HepG2 (cell line): ENCODE results near the gene FAM216A. TPM values are rescaled to one million over a fixed set of nuclear protein-coding genes. Genes with fewer than 3 reads are reported as not detected.

Experiments
- HIVEP1 ChIP-seq: sonication (generic); formaldehyde crosslinking; IDR thresholded peaks from 2 replicates; pipeline ENCODE4 v1.4.0; 2020; ENCODE audit warnings: mild to moderate bottlenecking, missing genetic modification reagents
- KMT2A ChIP-seq: sonication (generic); formaldehyde crosslinking; IDR thresholded peaks from 2 replicates; pipeline ENCODE4 v1.4.0; 2020; ENCODE audit warnings: missing genetic modification reagents
- MTF1 ChIP-seq: sonication (generic); formaldehyde crosslinking; IDR thresholded peaks from 2 replicates; pipeline ENCODE4 v1.5.0; 2020; ENCODE audit warnings: missing genetic modification reagents
- MXD1 ChIP-seq: sonication (generic); formaldehyde crosslinking; IDR thresholded peaks from 2 replicates; pipeline ENCODE4 v1.4.0; 2020; ENCODE audit warnings: mild to moderate bottlenecking, missing genetic modification reagents
- SOX5 ChIP-seq: IDR thresholded peaks from 2 replicates; pipeline ENCODE4 v1.6.1; 2016; ENCODE audit warnings: borderline replicate concordance
- SOX6 ChIP-seq, 2 experiments: fragments of 450-650 bp in 1 of 2; sonication (generic) in 1 of 2; formaldehyde crosslinking in 1 of 2; IDR thresholded peaks; 2 replicates each; pipeline versions ENCODE4 v1.4.0 to v1.6.1; 2017 to 2020; ENCODE audit warnings: antibody characterized with exemption in 1 of 2, mild to moderate bottlenecking in 1 of 2, missing genetic modification reagents in 1 of 2
- TAF15 ChIP-seq: fragments of 200-400 bp; formaldehyde crosslinking; IDR thresholded peaks from one replicate; pipeline ENCODE4 v1.6.1; 2018; ENCODE audit warnings: mild to moderate bottlenecking, low read depth, low read length; ENCODE audit not compliant: poor library complexity, severe bottlenecking
- YEATS2 ChIP-seq: sonication (generic); formaldehyde crosslinking; IDR thresholded peaks from 2 replicates; pipeline ENCODE4 v1.4.0; 2020; ENCODE audit warnings: missing genetic modification reagents, borderline replicate concordance
- YY1 ChIP-seq: IDR thresholded peaks from 2 replicates; pipeline ENCODE4 v1.6.1; 2011; ENCODE audit warnings: low read length, low read depth, moderate library complexity, mild to moderate bottlenecking; ENCODE audit not compliant: insufficient read depth, insufficient replicate concordance
- ZFYVE20 ChIP-seq: sonication (generic); formaldehyde crosslinking; IDR thresholded peaks from 2 replicates; pipeline ENCODE4 v1.8.0; 2023; ENCODE audit warnings: low read depth, mild to moderate bottlenecking, moderate library complexity, missing genetic modification reagents, borderline replicate concordance
- ZNF496 ChIP-seq: sonication (generic); formaldehyde crosslinking; IDR thresholded peaks from 2 replicates; pipeline ENCODE4 v1.8.1; 2023; ENCODE audit warnings: mild to moderate bottlenecking, moderate library complexity, missing genetic modification reagents; ENCODE audit not compliant: insufficient replicate concordance
- ZNF724P ChIP-seq: sonication (generic); formaldehyde crosslinking; IDR thresholded peaks from 2 replicates; pipeline ENCODE4 v1.8.0; 2022; ENCODE audit warnings: missing genetic modification reagents, borderline replicate concordance
- ZNF883 ChIP-seq: sonication (generic); formaldehyde crosslinking; IDR thresholded peaks from 2 replicates; pipeline ENCODE4 v1.5.1; 2020; ENCODE audit warnings: mild to moderate bottlenecking, missing genetic modification reagents; ENCODE audit errors: not compliant biosample characterization
- polyA plus RNA-seq, 8 experiments: library from polyadenylated mRNA; depleted of rRNA in 3 of 8; stranded (reverse) in 7 of 8; unstranded in 1 of 8; fragments of >200 nt; fragmentation: Illumina TruSeq in 4 of 8; extraction: Trizol in 4 of 8; gene quantifications; 2 replicates each; pipeline versions ENCODE4 v1.2.1 to v1.2.3, GENCODE V29; 2011 to 2016; ENCODE audit warnings: low read depth in 4 of 8, missing spikeins in 1 of 8, mixed read lengths in 1 of 8; ENCODE audit not compliant: insufficient read depth in 1 of 8
- total RNA-seq, 5 experiments: library from RNA; depleted of rRNA; stranded (reverse); fragments of >200 nt; fragmentation: Illumina TruSeq; extraction: Trizol; gene quantifications; 2 replicates each; pipeline ENCODE4 v1.2.3, GENCODE V29; 2016; ENCODE audit warnings: low read depth in 1 of 5
- TF ChIP-seq, protein P1 (sequence below): sonication (generic); formaldehyde crosslinking; IDR thresholded peaks from 2 replicates; pipeline ENCODE4 v1.4.0; 2020; ENCODE audit warnings: low read depth, mild to moderate bottlenecking, missing genetic modification reagents
- TF ChIP-seq, protein P2 (sequence below): sonication (generic); formaldehyde crosslinking; IDR thresholded peaks from 2 replicates; pipeline ENCODE4 v1.4.0; 2020; ENCODE audit warnings: missing genetic modification reagents, borderline replicate concordance
- TF ChIP-seq, protein P3 (sequence below): sonication (generic); formaldehyde crosslinking; IDR thresholded peaks from 2 replicates; pipeline ENCODE4 v1.5.1; 2020; ENCODE audit warnings: mild to moderate bottlenecking, missing genetic modification reagents, moderate library complexity
- TF ChIP-seq, protein P4 (sequence below): sonication (generic); formaldehyde crosslinking; IDR thresholded peaks from 2 replicates; pipeline ENCODE4 v1.8.0; 2022; ENCODE audit warnings: missing genetic modification reagents, mild to moderate bottlenecking, borderline replicate concordance

The FAM216A gene
- total and polyA plus RNA-seq, 2 of the 13 experiments (the other 11 are each of a cell fraction or from before 2014, with no cell fraction given): 20.3 to 31.2 TPM

GRCh38 chr12:110501752-110502738 is 33.4 kb downstream of the FAM216A start, which contains the start of the genes RAD9B and VPS29 (continued):
- peak; percentile 85 for TF ChIP-seq MXD1 (CRISPR knock-in tag)
- TF ChIP-seq, protein P1, sequence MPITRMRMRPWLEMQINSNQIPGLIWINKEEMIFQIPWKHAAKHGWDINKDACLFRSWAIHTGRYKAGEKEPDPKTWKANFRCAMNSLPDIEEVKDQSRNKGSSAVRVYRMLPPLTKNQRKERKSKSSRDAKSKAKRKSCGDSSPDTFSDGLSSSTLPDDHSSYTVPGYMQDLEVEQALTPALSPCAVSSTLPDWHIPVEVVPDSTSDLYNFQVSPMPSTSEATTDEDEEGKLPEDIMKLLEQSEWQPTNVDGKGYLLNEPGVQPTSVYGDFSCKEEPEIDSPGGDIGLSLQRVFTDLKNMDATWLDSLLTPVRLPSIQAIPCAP (CRISPR knock-in tag): peak; percentile 85; the same call in 1 of the 2 replicates
- peak; percentile 53 for TF ChIP-seq SOX5 (CRISPR knock-in tag)
- peak; percentile 99 for TF ChIP-seq ZNF724P (CRISPR knock-in tag)
- no peak for TF ChIP-seq ZNF496 (CRISPR knock-in tag)
- TF ChIP-seq ZFYVE20: peak; percentile 81; the same call in 1 of the 2 replicates
- TF ChIP-seq, protein P2, sequence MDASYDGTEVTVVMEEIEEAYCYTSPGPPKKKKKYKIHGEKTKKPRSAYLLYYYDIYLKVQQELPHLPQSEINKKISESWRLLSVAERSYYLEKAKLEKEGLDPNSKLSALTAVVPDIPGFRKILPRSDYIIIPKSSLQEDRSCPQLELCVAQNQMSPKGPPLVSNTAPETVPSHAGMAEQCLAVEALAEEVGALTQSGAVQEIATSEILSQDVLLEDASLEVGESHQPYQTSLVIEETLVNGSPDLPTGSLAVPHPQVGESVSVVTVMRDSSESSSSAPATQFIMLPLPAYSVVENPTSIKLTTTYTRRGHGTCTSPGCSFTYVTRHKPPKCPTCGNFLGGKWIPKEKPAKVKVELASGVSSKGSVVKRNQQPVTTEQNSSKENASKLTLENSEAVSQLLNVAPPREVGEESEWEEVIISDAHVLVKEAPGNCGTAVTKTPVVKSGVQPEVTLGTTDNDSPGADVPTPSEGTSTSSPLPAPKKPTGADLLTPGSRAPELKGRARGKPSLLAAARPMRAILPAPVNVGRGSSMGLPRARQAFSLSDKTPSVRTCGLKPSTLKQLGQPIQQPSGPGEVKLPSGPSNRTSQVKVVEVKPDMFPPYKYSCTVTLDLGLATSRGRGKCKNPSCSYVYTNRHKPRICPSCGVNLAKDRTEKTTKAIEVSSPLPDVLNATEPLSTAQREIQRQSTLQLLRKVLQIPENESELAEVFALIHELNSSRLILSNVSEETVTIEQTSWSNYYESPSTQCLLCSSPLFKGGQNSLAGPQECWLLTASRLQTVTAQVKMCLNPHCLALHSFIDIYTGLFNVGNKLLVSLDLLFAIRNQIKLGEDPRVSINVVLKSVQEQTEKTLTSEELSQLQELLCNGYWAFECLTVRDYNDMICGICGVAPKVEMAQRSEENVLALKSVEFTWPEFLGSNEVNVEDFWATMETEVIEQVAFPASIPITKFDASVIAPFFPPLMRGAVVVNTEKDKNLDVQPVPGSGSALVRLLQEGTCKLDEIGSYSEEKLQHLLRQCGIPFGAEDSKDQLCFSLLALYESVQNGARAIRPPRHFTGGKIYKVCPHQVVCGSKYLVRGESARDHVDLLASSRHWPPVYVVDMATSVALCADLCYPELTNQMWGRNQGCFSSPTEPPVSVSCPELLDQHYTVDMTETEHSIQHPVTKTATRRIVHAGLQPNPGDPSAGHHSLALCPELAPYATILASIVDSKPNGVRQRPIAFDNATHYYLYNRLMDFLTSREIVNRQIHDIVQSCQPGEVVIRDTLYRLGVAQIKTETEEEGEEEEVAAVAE (CRISPR knock-in tag): peak; percentile 81; the same call in 1 of the 2 replicates
- TF ChIP-seq SOX6 (IDR thresholded peaks at IDR 0.05): no peak
- TF ChIP-seq SOX6 (CRISPR knock-in tag; IDR thresholded peaks at IDR 0.05): peak; percentile 84
- TF ChIP-seq HIVEP1 (CRISPR knock-in tag): peak; percentile 91
- peak; percentile 98 for TF ChIP-seq ZNF883 (CRISPR knock-in tag)
- peak; percentile 96 for TF ChIP-seq KMT2A (CRISPR knock-in tag)
- TF ChIP-seq MTF1: peak; percentile 92; the same call in 1 of the 2 replicates
- peak; percentile 77 for TF ChIP-seq YY1
- TF ChIP-seq YEATS2: peak; percentile 98
- peak; percentile 32 for TF ChIP-seq TAF15
- TF ChIP-seq, protein P3, sequence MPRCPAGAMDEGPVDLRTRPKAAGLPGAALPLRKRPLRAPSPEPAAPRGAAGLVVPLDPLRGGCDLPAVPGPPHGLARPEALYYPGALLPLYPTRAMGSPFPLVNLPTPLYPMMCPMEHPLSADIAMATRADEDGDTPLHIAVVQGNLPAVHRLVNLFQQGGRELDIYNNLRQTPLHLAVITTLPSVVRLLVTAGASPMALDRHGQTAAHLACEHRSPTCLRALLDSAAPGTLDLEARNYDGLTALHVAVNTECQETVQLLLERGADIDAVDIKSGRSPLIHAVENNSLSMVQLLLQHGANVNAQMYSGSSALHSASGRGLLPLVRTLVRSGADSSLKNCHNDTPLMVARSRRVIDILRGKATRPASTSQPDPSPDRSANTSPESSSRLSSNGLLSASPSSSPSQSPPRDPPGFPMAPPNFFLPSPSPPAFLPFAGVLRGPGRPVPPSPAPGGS (CRISPR knock-in tag): peak; percentile 97
- TF ChIP-seq, protein P4, sequence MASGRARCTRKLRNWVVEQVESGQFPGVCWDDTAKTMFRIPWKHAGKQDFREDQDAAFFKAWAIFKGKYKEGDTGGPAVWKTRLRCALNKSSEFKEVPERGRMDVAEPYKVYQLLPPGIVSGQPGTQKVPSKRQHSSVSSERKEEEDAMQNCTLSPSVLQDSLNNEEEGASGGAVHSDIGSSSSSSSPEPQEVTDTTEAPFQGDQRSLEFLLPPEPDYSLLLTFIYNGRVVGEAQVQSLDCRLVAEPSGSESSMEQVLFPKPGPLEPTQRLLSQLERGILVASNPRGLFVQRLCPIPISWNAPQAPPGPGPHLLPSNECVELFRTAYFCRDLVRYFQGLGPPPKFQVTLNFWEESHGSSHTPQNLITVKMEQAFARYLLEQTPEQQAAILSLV (CRISPR knock-in tag): peak; percentile 69; the same call in 1 of the 2 replicates
